Measurements from ENCODE around the gene PAK5.

The PAK5 gene

GRCh38 chr20:9509246-9509645 lies 329.6 kb downstream of the PAK5 start:
- no peak for TF ChIP-seq EZH2phosphoT487 (conservative IDR thresholded peaks at IDR 0.05; ENCODE audit: low read length)
- H2AFZ ChIP-seq (ENCODE audit: low read depth, low read length, severe bottlenecking) = no peak overlapping the region
- no peaks in the 10 kb centered on the region for H3K9me2 ChIP-seq (replicated peaks; ENCODE audit: insufficient read depth, low read length)
- H4K20me1 ChIP-seq (ENCODE audit: low read depth, low read length) = no peaks in the 10 kb centered on the region
- no peaks in the 10 kb centered on the region for H3K27me3 ChIP-seq (ENCODE audit: low read length)
- H3K27ac ChIP-seq (ENCODE audit: low read depth, low read length) = no peak overlapping the region
- H3K36me3 ChIP-seq (ENCODE audit: low read length) = no peaks in the 10 kb centered on the region
- H3K4me2 ChIP-seq (ENCODE audit: low read depth, low read length, poor library complexity, severe bottlenecking) = no peak overlapping the region
- no peak overlapping the region for H3K9ac ChIP-seq (ENCODE audit: low read length)
- no peaks in the 10 kb centered on the region for H3K9me3 ChIP-seq (ENCODE audit: insufficient read depth, low read length)
- no peaks in the 10 kb centered on the region for H3K79me2 ChIP-seq (ENCODE audit: insufficient read depth, low read length)
- no peak overlapping the region for H3K4me3 ChIP-seq (ENCODE audit: insufficient read depth, low read length, poor library complexity, severe bottlenecking)
- H3F3A ChIP-seq (ENCODE audit: insufficient read depth) = no peaks in the 10 kb centered on the region

GRCh38 chr20:9508696-9509178 lies 330.1 kb downstream of the PAK5 start:
- Histone ChIP-seq H3K9ac (ENCODE audit: low read length) (no peak overlapping the region), H3K9me3 (ENCODE audit: insufficient read depth, low read length) (no peaks in the 10 kb centered on the region), H3K4me3 (ENCODE audit: insufficient read depth, low read length, poor library complexity, severe bottlenecking) (no peak overlapping the region), H3K27ac (ENCODE audit: low read depth, low read length) (no peak overlapping the region), H3K4me2 (ENCODE audit: low read depth, low read length, poor library complexity, severe bottlenecking) (no peak overlapping the region), H3K27me3 (ENCODE audit: low read length) (no peaks in the 10 kb centered on the region), H3K9me2 (replicated peaks; ENCODE audit: insufficient read depth, low read length) (no peaks in the 10 kb centered on the region), H3K36me3 (ENCODE audit: low read length) (no peaks in the 10 kb centered on the region), H4K20me1 (ENCODE audit: low read depth, low read length) (no peaks in the 10 kb centered on the region), H3K79me2 (ENCODE audit: insufficient read depth, low read length) (no peaks in the 10 kb centered on the region), H3F3A (ENCODE audit: insufficient read depth) (no peaks in the 10 kb centered on the region), H2AFZ (ENCODE audit: low read depth, low read length, severe bottlenecking) (no peak overlapping the region)
- TF ChIP-seq CTCF (IDR thresholded peaks at IDR 0.05; ENCODE audit: insufficient read depth, low read length, poor library complexity, severe bottlenecking) = no peak
- no peak for TF ChIP-seq EZH2phosphoT487 (conservative IDR thresholded peaks at IDR 0.05; ENCODE audit: low read length)

GRCh38 chr20:9508240-9508661 lies 330.6 kb downstream of the PAK5 start:
- no peak overlapping the region for H3K4me2 ChIP-seq (ENCODE audit: low read depth, low read length, poor library complexity, severe bottlenecking)
- TF ChIP-seq EZH2phosphoT487 (conservative IDR thresholded peaks at IDR 0.05; ENCODE audit: low read length) (no peak), CTCF (IDR thresholded peaks at IDR 0.05; ENCODE audit: insufficient read depth, low read length, poor library complexity, severe bottlenecking) (no peak)

GRCh38 chr20:9507544-9508239 lies 331.2 kb downstream of the PAK5 start:
- H3K4me3 ChIP-seq (ENCODE audit: insufficient read depth, low read length, poor library complexity, severe bottlenecking) = no peak overlapping the region
- H3K27ac ChIP-seq (ENCODE audit: low read depth, low read length) = no peak overlapping the region
- no peaks in the 10 kb centered on the region for H3K36me3 ChIP-seq (ENCODE audit: low read length)
- H3K27me3 ChIP-seq (ENCODE audit: low read length) = no peaks in the 10 kb centered on the region
- H4K20me1 ChIP-seq (ENCODE audit: low read depth, low read length) = no peaks in the 10 kb centered on the region
- TF ChIP-seq CTCF (IDR thresholded peaks at IDR 0.05; ENCODE audit: insufficient read depth, low read length, poor library complexity, severe bottlenecking) (no peak), EZH2phosphoT487 (conservative IDR thresholded peaks at IDR 0.05; ENCODE audit: low read length) (no peak)
- H3K4me2 ChIP-seq (ENCODE audit: low read depth, low read length, poor library complexity, severe bottlenecking) = no peak overlapping the region
- H3K79me2 ChIP-seq (ENCODE audit: insufficient read depth, low read length) = no peaks in the 10 kb centered on the region
- no peak overlapping the region for H3K9ac ChIP-seq (ENCODE audit: low read length)
- H3K9me2 ChIP-seq (replicated peaks; ENCODE audit: insufficient read depth, low read length) = no peaks in the 10 kb centered on the region
- no peaks in the 10 kb centered on the region for H3K9me3 ChIP-seq (ENCODE audit: insufficient read depth, low read length)
- H3F3A ChIP-seq (ENCODE audit: insufficient read depth) = no peaks in the 10 kb centered on the region
- H2AFZ ChIP-seq (ENCODE audit: low read depth, low read length, severe bottlenecking) = no peak overlapping the region

More at GRCh38 chr20:9508240-9508661, 330.6 kb downstream of the PAK5 start:
- Histone ChIP-seq H3K36me3 (ENCODE audit: low read length) (no peaks in the 10 kb centered on the region), H4K20me1 (ENCODE audit: low read depth, low read length) (no peaks in the 10 kb centered on the region), H3K9me3 (ENCODE audit: insufficient read depth, low read length) (no peaks in the 10 kb centered on the region), H3K27me3 (ENCODE audit: low read length) (no peaks in the 10 kb centered on the region), H3F3A (ENCODE audit: insufficient read depth) (no peaks in the 10 kb centered on the region), H3K27ac (ENCODE audit: low read depth, low read length) (no peak overlapping the region), H2AFZ (ENCODE audit: low read depth, low read length, severe bottlenecking) (no peak overlapping the region), H3K79me2 (ENCODE audit: insufficient read depth, low read length) (no peaks in the 10 kb centered on the region), H3K9ac (ENCODE audit: low read length) (no peak overlapping the region), H3K4me3 (ENCODE audit: insufficient read depth, low read length, poor library complexity, severe bottlenecking) (no peak overlapping the region), H3K9me2 (replicated peaks; ENCODE audit: insufficient read depth, low read length) (no peaks in the 10 kb centered on the region)

Data from SU-DHL-6 (cell line).